Endodermal cell (in vitro differentiated cells): ENCODE results near the gene DCAF5. TPM values are rescaled to one million over a fixed set of nuclear protein-coding genes. Genes with fewer than 3 reads are reported as not detected.

Experiments
- DNase-seq: peaks from one replicate; pipeline ENCODE4 v3.0.0-alpha.2; 2017
- H3K27ac ChIP-seq: 2 replicates; pipeline ENCODE4 v1.5.1; 2013; ENCODE audit warnings: mild to moderate bottlenecking, low read depth, low read length, moderate library complexity
- H3K27me3 ChIP-seq: 2 replicates; pipeline ENCODE4 v1.6.1; 2013; ENCODE audit warnings: mild to moderate bottlenecking, low read length, moderate library complexity; ENCODE audit not compliant: insufficient read depth, control insufficient read depth, poor library complexity, severe bottlenecking
- H3K36me3 ChIP-seq: 2 replicates; pipeline ENCODE4 v1.7.0; 2013; ENCODE audit warnings: mild to moderate bottlenecking, low read length, moderate library complexity; ENCODE audit not compliant: control insufficient read depth, insufficient read depth
- H3K4me1 ChIP-seq: one replicate; pipeline ENCODE4 v1.7.0; 2013; ENCODE audit warnings: low read length; ENCODE audit not compliant: control insufficient read depth, insufficient read depth
- H3K4me3 ChIP-seq: 2 replicates; pipeline ENCODE4 v1.5.1; 2013; ENCODE audit warnings: mild to moderate bottlenecking, low read length, moderate library complexity
- H3K9ac ChIP-seq: 2 replicates; pipeline ENCODE4 v1.6.1; 2013; ENCODE audit warnings: mild to moderate bottlenecking, low read length, moderate library complexity; ENCODE audit not compliant: poor library complexity, severe bottlenecking; ENCODE audit errors: extremely low read depth
- H3K9me3 ChIP-seq: 2 replicates; pipeline ENCODE4 v1.6.1; 2013; ENCODE audit warnings: mild to moderate bottlenecking, low read length, moderate library complexity; ENCODE audit not compliant: control insufficient read depth
- H3K27ac Mint-ChIP-seq: 2 replicates; pipeline ENCODE4 v1.8.0; 2020; ENCODE audit warnings: mixed read lengths
- H3K27me3 Mint-ChIP-seq: 2 replicates; pipeline ENCODE4 v1.8.0; 2021; ENCODE audit warnings: mild to moderate bottlenecking, mixed read lengths; ENCODE audit not compliant: insufficient read depth
- H3K36me3 Mint-ChIP-seq: 2 replicates; pipeline ENCODE4 v1.8.0; 2020; ENCODE audit warnings: low read depth, mixed read lengths
- H3K4me1 Mint-ChIP-seq: 2 replicates; pipeline ENCODE4 v1.8.0; 2020; ENCODE audit warnings: mixed read lengths
- H3K4me3 Mint-ChIP-seq: 2 replicates; pipeline ENCODE4 v1.8.0; 2020; ENCODE audit warnings: mild to moderate bottlenecking, moderate library complexity, mixed read lengths
- H3K9me3 Mint-ChIP-seq: 2 replicates; pipeline ENCODE4 v1.8.0; 2020; ENCODE audit warnings: mild to moderate bottlenecking, mixed read lengths
- CTCF ChIP-seq: fragments of 200-600 bp; sonication (generic); conservative IDR thresholded peaks from 2 replicates; pipeline ENCODE4 v1.5.0; 2021; ENCODE audit warnings: antibody characterized with exemption, mild to moderate bottlenecking
- WGBS, 2 experiments: methylation state at CpG; one replicate each; pipeline versions ENCODE4 v1.1.5 to v1.1.7; 2013; ENCODE audit warnings: missing lambda C conversion rate in 2 of 2, mixed read lengths in 1 of 2; ENCODE audit not compliant: insufficient coverage in 1 of 2, insufficient read length in 1 of 2; 5-methylcytosine and 5-hydroxymethylcytosine counted together
- total RNA-seq, 2 donors: library from RNA; stranded (reverse); fragmentation: NEBNext Ultra II Directional in 1 of 2; extraction: Animal tissue kit (Norgen Biotek cat#: 25700) in 1 of 2; gene quantifications; 2 replicates in 1 of 2; 3 replicates in 1 of 2; pipeline ENCODE4 v1.2.1, GENCODE V29; 2021

DCAF5 gene
- total RNA-seq, 2 donors from 2014 or later = 61.1 to 69.6 TPM

GRCh38 chr14:69129264-69129880 is 23.5 kb downstream of the DCAF5 start:
- H3K4me3 Mint-ChIP-seq = no peak overlapping the region
- WGBS, 2 experiments = 8 to 27% methylated on average over 5 to 7 of the region's 7 CpGs
- no peaks in the 10 kb centered on the region for H3K27me3 Mint-ChIP-seq
- peaks cover 45% of the 10 kb centered on the region for H3K4me1 Mint-ChIP-seq
- Histone ChIP-seq H3K4me1 (peaks cover 31% of the 10 kb centered on the region), H3K27me3 (no peaks in the 10 kb centered on the region), H3K9ac (peak overlapping the region; percentile 11), H3K27ac (peak overlapping the region; percentile 8), H3K4me3 (no peak overlapping the region), H3K9me3 (no peaks in the 10 kb centered on the region), H3K36me3 (peaks cover 27% of the 10 kb centered on the region)
- H3K36me3 Mint-ChIP-seq = no peaks in the 10 kb centered on the region
- no peaks in the 10 kb centered on the region for H3K9me3 Mint-ChIP-seq
- peak; percentile 98 for TF ChIP-seq CTCF
- peak overlapping the region; percentile 78 for H3K27ac Mint-ChIP-seq
- peak; percentile 85 for DNase-seq

GRCh38 chr14:69118305-69118704 is 34.6 kb downstream of the DCAF5 start:
- no peak for TF ChIP-seq CTCF
- WGBS, 2 experiments = no CpG with 5 or more reads among the region's 1 CpG
- Mint-ChIP-seq H3K4me1 (peaks cover 21% of the 10 kb centered on the region), H3K36me3 (peaks cover 44% of the 10 kb centered on the region), H3K9me3 (no peaks in the 10 kb centered on the region), H3K27me3 (no peaks in the 10 kb centered on the region), H3K27ac (no peak overlapping the region), H3K4me3 (no peak overlapping the region)
- no peak overlapping the region for H3K4me3 ChIP-seq
- peaks cover 92% of the 10 kb centered on the region for H3K36me3 ChIP-seq
- no peak for DNase-seq
- no peaks in the 10 kb centered on the region for H3K27me3 ChIP-seq
- no peak overlapping the region for H3K27ac ChIP-seq
- H3K9ac ChIP-seq = no peak overlapping the region
- no peaks in the 10 kb centered on the region for H3K9me3 ChIP-seq
- peaks cover 3% of the 10 kb centered on the region for H3K4me1 ChIP-seq

GRCh38 chr14:69117020-69117767 is 35.7 kb downstream of the DCAF5 start:
- peaks cover 45% of the 10 kb centered on the region for H3K36me3 Mint-ChIP-seq
- Histone ChIP-seq H3K27me3 (no peaks in the 10 kb centered on the region), H3K27ac (no peak overlapping the region), H3K36me3 (peaks cover 100% of the 10 kb centered on the region), H3K9ac (no peak overlapping the region), H3K4me1 (peaks cover 3% of the 10 kb centered on the region), H3K4me3 (no peak overlapping the region), H3K9me3 (no peaks in the 10 kb centered on the region)
- TF ChIP-seq CTCF = no peak
- H3K4me3 Mint-ChIP-seq = no peak overlapping the region
- H3K4me1 Mint-ChIP-seq = peaks cover 21% of the 10 kb centered on the region
- no peaks in the 10 kb centered on the region for H3K9me3 Mint-ChIP-seq
- no peak for DNase-seq
- WGBS, 2 experiments = 86 to 91% methylated on average over 5 to 6 of the region's 6 CpGs
- H3K27ac Mint-ChIP-seq = peak overlapping the region; percentile 80
- no peaks in the 10 kb centered on the region for H3K27me3 Mint-ChIP-seq
